Esophagus squamous epithelium (tissue), 4 donors: Measurements from ENCODE around the gene ARID3A.

ENCODE experiments used
- POLR2A ChIP-seq, 4 donors: fragments of 450-650 bp; IDR thresholded peaks; one replicate each; pipeline ENCODE4 v1.6.1; 2017; ENCODE audit warnings: antibody characterized with exemption in 4 of 4, mild to moderate bottlenecking in 4 of 4, moderate library complexity in 3 of 4
- TF ChIP-seq, protein P1 (sequence below), 6 experiments: fragments of 450-650 bp in 4 of 6; fragments of 200-600 bp in 2 of 6; sonication (generic) in 2 of 6; IDR thresholded peaks; one replicate each; pipeline ENCODE4 v1.5.1; 2016 to 2019; ENCODE audit warnings: antibody characterized with exemption in 6 of 6, mild to moderate bottlenecking in 4 of 6, moderate library complexity in 4 of 6

- TF ChIP-seq, protein P1, sequence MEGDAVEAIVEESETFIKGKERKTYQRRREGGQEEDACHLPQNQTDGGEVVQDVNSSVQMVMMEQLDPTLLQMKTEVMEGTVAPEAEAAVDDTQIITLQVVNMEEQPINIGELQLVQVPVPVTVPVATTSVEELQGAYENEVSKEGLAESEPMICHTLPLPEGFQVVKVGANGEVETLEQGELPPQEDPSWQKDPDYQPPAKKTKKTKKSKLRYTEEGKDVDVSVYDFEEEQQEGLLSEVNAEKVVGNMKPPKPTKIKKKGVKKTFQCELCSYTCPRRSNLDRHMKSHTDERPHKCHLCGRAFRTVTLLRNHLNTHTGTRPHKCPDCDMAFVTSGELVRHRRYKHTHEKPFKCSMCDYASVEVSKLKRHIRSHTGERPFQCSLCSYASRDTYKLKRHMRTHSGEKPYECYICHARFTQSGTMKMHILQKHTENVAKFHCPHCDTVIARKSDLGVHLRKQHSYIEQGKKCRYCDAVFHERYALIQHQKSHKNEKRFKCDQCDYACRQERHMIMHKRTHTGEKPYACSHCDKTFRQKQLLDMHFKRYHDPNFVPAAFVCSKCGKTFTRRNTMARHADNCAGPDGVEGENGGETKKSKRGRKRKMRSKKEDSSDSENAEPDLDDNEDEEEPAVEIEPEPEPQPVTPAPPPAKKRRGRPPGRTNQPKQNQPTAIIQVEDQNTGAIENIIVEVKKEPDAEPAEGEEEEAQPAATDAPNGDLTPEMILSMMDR (IDR thresholded peaks at IDR 0.05) = no peak
- no peak for TF ChIP-seq POLR2A (IDR thresholded peaks at IDR 0.05)
Measured at GRCh38 chr19:1002600-1002999, 76.8 kb downstream of the ARID3A start.
